ENCODE results near the gene PCBP2.
A peak's percentile ranks its signal among the peaks of the same experiment; 100 is the strongest.

PCBP2 gene

GRCh38 chr12:53474077-53474476, 22.2 kb downstream of the PCBP2 start:
- intact Hi-C loops (cut with DNase I; ENCODE audit: low total_unique reads), result no loop called here
- H3K27me3 ChIP-seq, result no peaks in the 10 kb centered on the region
- H3K9me3 ChIP-seq, result no peaks in the 10 kb centered on the region
- TF ChIP-seq CTCF (IDR thresholded peaks at IDR 0.05), result no peak
- no peak overlapping the region for H3K4me3 ChIP-seq
- H3K27ac ChIP-seq, result no peak overlapping the region
- peaks cover 79 to 100% (median 95%) of the 10 kb centered on the region in 3 donors for H3K36me3 ChIP-seq
- DNase-seq, result no peak
- H3K4me1 ChIP-seq, result peaks cover 0 to 42% (median 0%) of the 10 kb centered on the region in 4 donors

GRCh38 chr12:53474819-53475218, 22.9 kb downstream of the PCBP2 start:
- DNase-seq, result no peak
- H3K9me3 ChIP-seq, result no peaks in the 10 kb centered on the region
- no peak for TF ChIP-seq CTCF (IDR thresholded peaks at IDR 0.05)
- peaks cover 78 to 100% (median 93%) of the 10 kb centered on the region in 3 donors for H3K36me3 ChIP-seq
- H3K4me3 ChIP-seq, result no peak overlapping the region
- H3K27me3 ChIP-seq, result no peaks in the 10 kb centered on the region
- intact Hi-C loops (cut with DNase I; ENCODE audit: low total_unique reads), result no loop called here
- H3K27ac ChIP-seq, result no peak overlapping the region
- H3K4me1 ChIP-seq, result peaks cover 0 to 45% (median 0%) of the 10 kb centered on the region in 4 donors

GRCh38 chr12:53476769-53477209, 24.9 kb downstream of the PCBP2 start:
- TF ChIP-seq CTCF (IDR thresholded peaks at IDR 0.05), result no peak
- H3K36me3 ChIP-seq, result peaks cover 74 to 100% (median 93%) of the 10 kb centered on the region in 3 donors
- no peak for DNase-seq
- H3K27me3 ChIP-seq, result no peaks in the 10 kb centered on the region
- intact Hi-C loops (cut with DNase I; ENCODE audit: low total_unique reads), result no loop called here
- H3K9me3 ChIP-seq, result no peaks in the 10 kb centered on the region
- no peak overlapping the region for H3K4me3 ChIP-seq
- peaks cover 0 to 56% (median 4%) of the 10 kb centered on the region in 4 donors for H3K4me1 ChIP-seq
- peak overlapping the region in 1 of 2 donors; percentile 10 for H3K27ac ChIP-seq

GRCh38 chr12:53478865-53479264, 27.0 kb downstream of the PCBP2 start:
- TF ChIP-seq CTCF (IDR thresholded peaks at IDR 0.05), result no peak
- intact Hi-C loops (cut with DNase I; ENCODE audit: low total_unique reads), result no loop called here
- Histone ChIP-seq H3K9me3 (no peaks in the 10 kb centered on the region), H3K27me3 (no peaks in the 10 kb centered on the region), H3K4me3 (no peak overlapping the region), H3K4me1 (peaks cover 0 to 39% (median 4%) of the 10 kb centered on the region in 4 donors), H3K27ac (peak overlapping the region; percentile 20 to 23), H3K36me3 (peaks cover 56 to 100% (median 94%) of the 10 kb centered on the region in 3 donors)
- no peak for DNase-seq

- no peak for TF ChIP-seq CTCF (IDR thresholded peaks at IDR 0.05)
- intact Hi-C loops (cut with DNase I; ENCODE audit: low total_unique reads), result no loop called here
- Histone ChIP-seq H3K4me1 (peaks cover 0 to 39% (median 4%) of the 10 kb centered on the region in 4 donors), H3K27me3 (no peaks in the 10 kb centered on the region), H3K27ac (peak overlapping the region; percentile 20 to 23), H3K9me3 (no peaks in the 10 kb centered on the region), H3K36me3 (peaks cover 53 to 100% (median 95%) of the 10 kb centered on the region in 3 donors), H3K4me3 (no peak overlapping the region)
- DNase-seq, result no peak
Observed at GRCh38 chr12:53479331-53479730, 27.4 kb downstream of the PCBP2 start.
